GM19467 (cell line): ENCODE measurements around the gene RASAL1.

Experiments
- ATAC-seq: cut with Tn5 transposase; IDR thresholded peaks from one replicate; pipeline ENCODE4 v1.9.1; 2021; ENCODE audit warnings: mild to moderate bottlenecking, moderate library complexity; ENCODE audit not compliant: unreplicated experiment

RASAL1 gene

DNA sequence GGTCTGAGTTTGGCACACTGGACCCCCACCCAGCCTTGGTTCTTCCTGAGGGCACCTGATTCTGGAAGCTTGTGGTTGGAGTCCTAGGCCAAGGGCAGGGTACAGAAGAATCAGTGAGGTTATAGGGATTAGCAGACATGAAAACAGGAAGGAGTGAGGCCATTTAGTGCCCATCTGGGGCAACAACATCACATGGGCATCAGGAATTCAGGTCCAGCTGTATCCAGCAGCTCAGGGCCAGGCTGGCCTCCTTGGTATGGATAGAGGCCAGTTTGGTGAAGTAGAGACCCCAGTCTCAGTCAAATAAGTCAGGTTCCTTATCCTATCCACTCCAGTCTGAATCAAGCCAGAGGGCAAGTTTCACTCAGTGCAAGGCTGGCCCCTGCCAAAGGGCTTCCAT is 36.2 kb downstream of the RASAL1 start:
- ATAC-seq = no peak

DNA sequence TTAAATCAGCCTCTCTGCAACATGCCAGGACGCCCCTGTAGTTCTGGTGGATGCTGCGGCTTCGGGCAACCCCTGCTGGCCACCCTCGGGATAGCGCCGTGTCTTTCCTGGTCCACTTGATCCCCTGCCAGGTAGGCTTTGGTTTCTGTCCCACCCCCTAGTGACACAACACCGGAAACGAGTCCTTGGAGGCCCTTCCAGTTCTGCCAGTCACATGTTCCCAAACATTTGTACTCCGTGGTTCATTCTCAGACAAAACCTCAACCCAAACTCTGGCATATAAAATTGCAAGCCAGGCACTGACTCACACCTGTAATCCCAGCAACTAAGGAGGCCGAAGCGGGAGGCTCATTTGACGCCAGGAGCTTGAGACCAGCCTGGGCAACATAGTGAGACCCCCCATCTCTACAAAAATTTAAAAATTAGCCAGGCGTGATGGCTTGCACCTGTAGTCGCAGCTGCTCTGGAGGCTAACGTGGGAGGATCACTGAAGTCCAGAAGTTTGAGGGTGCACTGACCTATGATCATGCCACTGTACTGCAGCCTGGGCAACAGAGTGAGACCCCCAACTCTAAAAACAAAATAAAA is 37.0 kb downstream of the RASAL1 start:
- ATAC-seq = no peak

DNA sequence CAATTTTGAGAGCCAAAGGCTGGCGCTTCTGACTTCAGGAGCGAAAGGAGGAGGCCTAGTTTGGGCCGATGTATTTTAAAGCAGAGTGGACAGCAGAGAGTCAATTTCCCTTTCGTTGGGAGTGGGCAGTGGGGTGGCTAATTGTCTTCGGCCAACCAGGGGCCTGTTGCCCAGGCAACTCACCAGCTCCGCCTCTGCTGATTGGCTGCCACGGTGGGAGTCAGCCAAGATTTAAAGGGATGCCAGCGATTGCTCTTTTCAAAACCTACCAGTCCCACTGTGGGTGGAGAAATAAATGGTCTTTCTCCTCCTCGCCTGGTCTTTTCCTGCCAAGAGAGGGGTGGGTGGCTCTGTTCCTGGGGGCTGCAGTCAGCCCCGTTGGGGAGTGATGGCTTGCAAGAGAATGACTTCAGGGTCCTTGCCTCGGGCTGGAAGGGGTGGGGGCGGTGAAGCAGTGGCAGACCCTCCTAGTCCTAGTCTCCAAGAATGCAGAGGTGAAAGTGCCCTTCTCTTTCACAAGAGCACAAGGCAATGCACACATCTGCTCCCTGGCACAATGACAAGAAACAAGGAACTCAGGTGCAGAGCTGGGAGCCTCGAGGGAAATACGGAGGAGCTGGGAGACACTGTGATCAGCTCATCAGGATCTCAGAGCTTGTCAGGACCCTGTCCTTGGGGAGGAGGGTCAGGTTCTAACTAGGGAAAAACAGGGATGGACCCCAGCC is 37.7 kb downstream of the RASAL1 start:
- no peak for ATAC-seq

DNA sequence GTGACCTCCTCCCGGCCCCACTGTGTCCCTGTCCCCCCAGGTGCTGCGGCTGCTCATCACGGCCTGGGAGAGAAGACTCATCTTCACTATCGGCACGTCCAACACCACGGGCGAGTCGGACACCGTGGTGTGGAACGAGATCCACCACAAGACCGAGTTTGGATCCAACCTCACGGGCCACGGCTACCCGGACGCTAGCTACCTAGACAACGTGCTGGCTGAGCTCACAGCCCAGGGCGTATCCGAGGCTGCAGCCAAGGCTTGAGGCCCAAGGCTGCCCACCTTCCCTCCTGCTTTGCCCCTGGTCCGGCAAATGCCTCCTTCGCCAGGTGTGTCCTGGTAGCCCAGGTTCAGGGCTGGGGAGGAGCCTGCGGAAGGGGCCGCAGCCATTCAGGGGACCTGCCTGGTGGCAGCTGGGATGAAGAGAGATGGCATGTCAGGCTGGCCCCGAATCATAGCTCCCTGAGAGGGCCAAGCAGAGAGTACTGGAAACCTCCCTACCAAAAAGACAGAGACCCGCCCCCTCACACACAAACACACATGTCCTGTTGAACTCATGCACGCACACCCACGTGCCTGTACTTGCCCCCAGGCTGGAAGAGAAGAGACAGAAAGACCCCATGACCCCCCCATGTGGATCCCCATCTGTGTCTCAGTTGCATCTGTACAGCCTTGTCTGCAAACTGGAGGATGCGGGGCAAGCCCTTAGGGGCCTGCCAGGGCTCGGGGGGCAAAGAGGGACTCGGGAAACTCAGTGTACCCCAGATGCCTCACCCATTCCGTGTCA is 38.7 kb downstream of the RASAL1 start:
- no peak for ATAC-seq

DNA sequence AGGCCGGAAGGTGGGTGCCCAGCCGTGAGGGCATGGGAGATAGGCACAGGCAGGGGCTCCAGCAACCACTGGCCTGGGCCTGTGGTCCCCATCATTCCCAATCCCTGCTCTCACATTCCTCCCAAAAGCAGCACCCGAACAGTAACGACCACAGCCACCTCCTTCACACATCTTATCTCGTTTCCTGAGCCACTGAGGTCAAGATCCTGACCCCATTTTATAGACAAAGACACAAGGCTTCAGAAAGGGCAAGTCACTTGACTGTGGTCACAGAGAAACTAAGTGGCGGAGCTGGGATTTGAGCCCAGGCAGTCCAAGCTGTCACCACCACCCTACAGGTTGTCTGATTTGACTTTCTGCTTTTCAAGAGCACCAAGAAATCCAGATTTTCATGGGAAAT is 40.2 kb downstream of the RASAL1 start:
- ATAC-seq = no peak

DNA sequence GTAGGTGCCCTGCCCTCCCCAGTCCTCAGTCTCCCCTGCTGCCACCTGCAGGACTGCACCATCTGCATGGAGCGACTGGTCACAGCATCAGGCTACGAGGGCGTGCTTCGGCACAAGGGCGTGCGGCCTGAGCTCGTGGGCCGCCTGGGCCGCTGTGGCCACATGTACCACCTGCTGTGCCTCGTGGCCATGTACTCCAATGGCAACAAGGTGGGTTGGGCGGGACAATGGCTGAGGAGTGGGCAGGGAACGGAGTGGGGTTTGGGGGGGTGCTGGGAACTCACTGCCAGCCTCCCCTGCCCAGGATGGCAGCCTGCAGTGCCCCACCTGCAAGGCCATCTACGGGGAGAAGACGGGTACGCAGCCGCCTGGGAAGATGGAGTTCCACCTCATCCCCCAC is 40.8 kb downstream of the RASAL1 start:
- no peak for ATAC-seq

DNA sequence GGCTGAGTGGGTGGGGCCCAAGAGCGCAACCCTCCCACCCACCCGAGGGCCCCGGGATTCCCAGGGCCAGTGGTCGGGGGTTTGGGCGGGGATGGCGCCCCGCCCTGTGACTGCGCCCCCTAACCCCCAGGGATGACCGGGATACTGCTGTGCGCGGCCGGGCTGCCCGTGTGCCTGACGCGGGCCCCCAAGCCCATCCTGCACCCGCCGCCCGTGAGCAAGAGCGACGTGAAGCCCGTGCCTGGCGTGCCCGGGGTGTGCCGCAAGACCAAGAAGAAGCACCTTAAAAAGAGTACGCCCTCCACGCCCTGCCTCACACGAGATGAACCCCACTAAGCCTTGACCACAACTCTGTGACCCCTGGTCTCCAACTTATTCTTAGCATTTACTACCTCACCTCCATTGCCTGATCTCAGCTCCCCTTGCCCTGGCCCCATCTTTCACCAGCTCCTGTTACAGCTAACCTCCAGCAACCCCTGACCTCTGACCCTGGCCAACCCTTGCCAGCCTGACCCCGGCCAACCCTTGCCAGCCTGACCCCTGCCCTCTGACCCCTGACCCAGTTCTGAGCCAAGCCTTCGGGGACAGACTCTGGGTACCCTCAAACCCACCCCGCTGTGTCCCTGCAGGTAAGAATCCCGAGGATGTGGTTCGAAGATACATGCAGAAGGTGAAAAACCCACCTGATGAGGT is 42.0 kb downstream of the RASAL1 start:
- no peak for ATAC-seq

DNA sequence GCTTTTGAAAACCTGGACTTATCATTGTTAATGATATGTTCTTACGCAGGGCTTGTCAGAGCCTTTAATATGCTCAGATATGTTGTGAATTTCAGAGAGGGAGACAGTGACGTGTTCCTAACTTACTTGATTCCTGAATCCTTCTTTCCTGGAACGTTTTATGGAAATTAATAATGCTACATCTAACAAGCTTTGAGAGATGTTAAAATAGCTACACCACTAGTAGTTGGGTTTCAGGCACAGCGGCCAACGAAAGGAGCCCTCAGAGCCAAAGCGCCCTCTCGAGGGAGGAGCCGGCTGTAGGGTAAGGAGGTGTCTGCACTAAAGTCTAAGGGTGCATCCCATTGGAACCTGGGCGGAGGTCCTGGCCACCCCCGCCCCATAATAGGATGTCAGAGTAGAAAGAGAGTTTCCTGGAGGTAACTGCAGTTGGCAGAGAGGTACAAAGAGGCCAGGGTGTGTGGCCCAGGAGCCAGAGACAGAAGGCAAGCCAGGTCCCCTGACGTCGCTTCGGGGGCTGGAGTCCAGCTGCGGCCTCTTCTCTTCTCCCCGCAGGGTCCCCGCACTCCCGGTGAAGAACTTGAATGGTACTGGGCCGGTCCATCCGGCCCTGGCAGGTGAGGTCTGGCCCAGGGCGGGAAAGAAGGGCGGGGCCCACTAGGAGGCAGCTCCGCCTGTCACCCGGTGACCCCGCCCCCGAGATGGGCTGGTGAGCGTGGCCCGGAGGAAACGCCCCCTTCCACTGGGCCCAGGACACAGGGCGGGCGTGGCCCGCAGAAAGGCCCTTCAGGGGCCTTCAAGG is 42.8 kb downstream of the RASAL1 start:
- no peak for ATAC-seq

DNA sequence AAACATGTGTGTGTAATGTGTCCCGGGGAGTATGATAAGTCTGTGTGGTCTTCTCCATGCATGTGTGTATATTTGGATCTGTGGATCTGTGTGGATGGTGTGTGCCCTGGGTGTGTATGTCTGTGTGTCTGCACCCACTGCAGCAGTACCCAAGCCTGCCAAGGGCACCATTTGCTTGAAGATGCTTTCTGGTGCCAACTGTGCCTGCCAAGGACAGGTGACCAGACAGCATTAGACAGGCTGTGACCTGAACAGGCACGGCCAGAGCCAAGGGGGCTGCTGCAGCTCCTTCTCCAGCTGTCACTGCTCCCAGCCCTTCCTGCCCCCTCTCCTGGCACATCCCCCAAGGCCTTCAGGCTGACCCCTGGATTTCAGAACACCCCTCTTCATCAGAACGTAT is 44.1 kb downstream of the RASAL1 start:
- ATAC-seq = no peak

DNA sequence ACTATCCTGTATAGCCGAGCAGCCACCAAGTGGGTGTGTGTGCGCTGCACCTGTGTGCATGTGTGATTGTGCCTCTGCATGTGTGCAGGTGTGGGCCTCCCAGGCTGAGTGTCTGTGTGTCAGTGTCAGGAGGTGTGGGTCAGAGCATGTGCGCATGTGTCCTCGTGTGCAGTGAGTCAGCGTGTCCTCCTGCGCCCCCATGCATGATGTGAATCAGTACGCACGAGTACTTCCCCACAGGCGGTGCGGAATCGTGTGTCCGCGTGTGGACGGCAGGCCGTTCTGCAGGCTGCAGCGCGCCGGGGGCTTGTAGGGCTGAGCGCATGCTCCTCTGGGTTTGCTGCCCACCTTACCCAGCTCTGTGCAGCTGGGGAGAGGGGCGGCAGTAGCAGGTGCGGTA is 44.8 kb downstream of the RASAL1 start:
- ATAC-seq = no peak

DNA sequence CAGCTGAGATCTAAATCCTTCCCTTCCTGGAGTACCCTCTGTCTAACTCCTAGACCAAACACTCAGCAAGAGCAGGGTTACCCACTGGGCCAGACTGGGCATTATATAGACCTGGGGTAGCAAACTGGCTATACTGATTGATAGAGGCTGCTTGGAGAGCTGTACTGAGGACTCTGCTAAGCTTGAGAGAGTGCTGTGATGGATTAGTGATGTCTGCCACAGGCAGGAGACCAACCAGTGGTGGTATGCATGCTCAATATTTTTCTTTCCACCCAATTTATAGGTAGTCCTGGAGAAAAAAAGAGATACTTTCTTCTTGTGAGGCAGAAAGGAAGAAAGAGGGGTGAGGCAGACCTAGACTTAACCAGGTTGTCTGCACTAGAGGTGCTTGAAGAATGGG is 45.7 kb downstream of the RASAL1 start:
- no peak for ATAC-seq

DNA sequence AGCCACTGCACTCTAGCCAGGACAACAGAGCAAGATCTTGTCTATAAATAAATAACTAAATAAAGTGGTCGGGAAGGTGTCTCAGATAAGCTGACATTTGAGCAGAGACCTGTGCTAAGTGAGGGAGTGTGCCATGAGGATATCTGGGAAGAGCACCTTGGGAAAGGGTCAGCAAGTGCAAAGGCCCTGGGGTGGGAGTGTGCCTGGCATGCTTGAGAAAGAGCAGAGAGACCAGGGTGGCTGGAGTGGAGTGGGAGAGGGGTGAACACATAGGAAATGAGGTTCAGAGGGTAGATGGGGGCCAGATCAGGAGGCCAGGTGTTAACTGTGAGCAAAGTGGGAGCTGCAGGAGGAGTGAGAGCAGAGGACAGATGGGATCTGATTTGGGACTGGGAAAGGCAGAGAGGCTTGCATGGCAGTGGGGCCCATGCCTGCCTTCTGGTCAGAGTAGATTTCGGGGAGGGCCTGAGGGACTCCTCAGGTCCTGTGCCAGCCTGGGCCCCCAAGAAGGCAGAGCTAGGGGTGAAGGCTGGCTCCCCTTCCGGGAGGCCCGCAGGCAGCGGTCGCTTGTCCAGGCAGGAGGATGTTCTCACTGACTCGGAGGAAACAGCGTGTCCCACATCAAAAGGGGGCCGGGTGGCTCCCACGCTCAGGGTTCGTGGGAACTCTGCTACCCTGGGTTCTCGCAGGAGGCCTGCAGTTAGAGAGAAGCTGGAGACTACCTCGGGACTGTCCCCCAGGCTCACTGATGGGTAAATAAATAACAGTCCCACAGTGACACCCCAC is 46.4 kb downstream of the RASAL1 start:
- ATAC-seq = no peak

DNA sequence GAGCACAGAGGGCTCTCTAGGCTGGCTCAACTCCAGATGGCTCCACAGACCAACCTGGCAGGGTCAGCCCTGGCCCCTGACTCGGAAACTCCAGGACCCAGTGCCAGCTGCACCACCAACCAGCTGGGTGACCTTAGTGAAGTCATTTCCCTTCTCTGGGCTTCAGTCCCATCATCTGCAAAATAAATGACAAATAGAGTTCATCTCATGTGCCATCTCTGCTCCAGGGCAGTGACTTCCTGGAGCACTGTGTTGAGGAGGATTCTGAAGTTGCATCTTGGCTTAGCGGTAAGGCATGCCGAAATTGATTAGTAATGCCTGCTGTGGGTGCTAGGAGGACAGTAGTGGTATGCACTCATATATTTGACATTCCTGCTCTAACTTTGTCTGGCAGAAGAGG is 47.5 kb downstream of the RASAL1 start:
- no peak for ATAC-seq

DNA sequence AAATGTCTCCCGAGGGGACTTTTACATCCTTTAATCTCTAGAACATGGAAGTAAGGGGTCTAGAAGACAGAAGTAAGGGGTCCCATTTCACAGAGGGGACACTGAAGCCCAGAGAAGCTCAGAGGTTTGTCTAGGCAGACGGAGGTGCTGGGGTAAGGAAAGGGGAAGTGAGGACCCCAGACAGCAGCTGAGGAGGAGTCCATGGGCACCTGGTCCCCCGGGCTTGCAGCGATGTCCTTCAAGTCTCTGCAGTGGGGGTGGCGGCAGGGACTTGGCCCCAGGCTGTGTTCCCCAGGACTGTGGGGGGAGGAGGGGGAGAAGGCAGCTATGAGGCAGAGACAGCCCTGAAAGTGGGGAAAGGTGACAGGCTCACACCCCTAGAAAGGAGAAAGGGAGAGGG is 48.4 kb downstream of the RASAL1 start:
- ATAC-seq = no peak

DNA sequence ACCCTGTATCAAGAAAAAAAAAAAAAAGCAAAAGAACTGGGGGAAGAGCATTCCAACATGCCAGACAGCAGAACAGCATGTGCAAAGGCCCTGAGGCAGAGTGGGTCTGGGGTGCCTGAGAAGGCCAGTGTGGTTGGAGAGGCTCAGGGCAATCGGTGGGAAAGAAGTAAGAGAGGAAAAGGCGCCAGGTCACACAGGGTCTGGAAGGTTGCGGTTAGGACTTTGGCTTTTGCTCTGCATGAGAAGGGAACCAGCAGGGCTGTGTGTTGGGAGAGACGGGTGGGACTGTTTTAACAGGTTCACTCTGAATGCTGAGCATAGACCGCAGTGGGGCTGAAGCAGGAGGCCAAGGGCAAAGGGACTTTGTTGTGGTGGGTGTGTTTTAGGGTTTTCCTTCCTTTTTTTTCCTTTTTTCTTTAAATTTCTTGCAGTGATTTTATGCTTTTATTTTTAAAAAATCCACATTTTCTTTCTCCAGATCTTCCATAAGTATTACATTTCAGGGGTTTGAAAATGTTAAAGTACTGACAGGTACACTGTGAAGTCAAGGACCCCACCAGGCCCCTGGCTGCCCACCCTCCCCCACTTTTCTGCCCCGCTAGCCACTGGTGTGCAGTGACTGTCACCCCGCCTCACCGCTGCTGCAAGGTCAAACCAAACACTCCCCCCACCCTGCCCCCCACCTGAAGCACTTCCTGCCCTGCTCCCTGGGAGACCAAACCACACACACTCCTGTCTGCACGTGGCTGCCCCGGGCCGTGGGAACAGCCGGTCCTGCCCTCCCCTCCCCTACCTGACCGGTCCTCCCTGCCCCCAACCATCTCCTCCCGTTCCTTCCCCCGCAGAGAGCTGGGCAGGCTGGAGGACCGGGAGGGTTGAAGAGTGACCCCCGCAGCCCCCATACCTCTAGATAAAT is 49.1 kb downstream of the RASAL1 start:
- ATAC-seq = no peak

DNA sequence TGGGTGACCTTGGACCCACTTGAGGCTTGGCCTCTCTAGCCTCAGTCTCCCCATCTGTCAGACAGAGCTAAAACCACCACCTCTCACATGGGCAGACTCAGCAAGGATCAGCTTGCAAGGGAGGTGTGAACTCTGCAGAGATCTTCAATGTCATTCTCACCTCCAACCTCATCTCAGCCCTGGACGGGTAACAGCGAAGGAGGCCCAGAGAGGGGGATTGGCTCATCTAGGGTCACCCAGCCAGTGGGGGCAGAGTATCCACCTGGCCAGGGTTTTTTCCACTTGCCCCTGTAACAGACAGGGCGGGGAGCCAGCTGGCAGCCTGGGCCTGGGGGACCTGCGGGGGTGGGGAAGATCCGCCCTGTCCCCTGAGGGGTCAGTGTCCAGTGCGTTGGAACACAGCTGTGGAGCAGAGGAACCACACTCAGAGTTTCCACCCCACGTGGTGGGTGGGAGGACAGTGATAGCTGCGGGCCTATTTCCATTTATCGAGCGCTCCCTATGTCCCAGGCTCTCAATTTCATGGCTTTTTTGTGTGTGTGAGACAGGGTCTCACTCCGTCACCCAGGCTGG is 51.6 kb downstream of the RASAL1 start:
- no peak for ATAC-seq

DNA sequence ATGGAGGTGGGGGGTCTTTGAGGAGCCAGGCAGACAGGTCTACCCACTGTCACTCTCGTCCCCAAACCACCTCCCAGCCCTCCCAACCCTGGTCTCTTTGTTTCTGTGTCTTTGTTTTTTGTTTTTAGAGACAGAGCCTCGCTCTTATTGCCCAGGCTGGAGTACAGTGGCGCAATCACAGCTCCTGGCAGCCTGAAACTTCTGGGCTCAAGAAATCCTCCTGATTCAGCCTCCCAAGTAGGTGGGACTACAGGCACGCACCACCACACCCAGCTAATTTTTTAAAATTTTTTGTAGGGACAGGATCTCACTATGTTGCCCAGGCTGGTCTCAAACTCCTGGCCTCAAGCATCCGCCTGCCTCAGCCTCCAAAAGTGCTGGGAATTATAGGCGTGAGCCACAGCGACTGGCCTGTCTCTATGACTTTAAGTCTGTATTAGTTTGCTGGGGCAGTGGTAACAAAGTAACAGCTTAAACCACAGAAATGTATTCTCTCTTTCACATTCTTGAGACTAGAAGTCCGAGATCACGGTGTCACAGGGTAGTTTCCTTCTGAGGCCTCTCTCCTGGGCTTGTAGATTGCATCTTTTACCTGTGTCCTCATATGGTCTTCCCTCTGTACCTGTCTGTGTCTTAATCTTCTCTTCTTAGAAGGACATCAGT is 52.9 kb downstream of the RASAL1 start:
- peak; percentile 60 for ATAC-seq

DNA sequence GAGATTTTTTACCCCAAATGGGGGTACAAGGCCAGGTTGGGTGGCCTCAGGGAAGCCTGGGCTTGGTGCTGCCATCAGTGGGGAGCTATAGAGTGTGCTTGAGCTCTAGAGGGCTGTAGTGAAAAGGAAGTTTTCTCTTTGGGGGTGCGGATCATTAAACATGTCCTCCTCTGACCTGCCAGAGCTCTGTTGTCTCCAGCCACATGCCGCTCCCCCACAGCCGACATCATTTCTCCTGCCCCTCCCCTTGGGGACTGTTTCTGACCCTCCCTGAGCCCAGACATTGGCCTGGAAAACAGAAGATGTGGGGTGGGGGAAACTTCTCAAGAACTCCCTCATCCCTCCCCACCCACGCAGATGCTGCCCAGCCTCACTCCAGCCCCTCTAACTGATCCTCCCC is 53.7 kb downstream of the RASAL1 start:
- ATAC-seq = no peak
